GM15510 (cell line): ENCODE data around the gene RAPGEFL1.

ENCODE experiments used
- POLR2A ChIP-seq: IDR thresholded peaks from 3 replicates; pipeline ENCODE4 v1.6.1; 2011; ENCODE audit warnings: borderline replicate concordance; ENCODE audit not compliant: insufficient read length; ENCODE audit errors: extremely low read depth

The RAPGEFL1 gene

DNA sequence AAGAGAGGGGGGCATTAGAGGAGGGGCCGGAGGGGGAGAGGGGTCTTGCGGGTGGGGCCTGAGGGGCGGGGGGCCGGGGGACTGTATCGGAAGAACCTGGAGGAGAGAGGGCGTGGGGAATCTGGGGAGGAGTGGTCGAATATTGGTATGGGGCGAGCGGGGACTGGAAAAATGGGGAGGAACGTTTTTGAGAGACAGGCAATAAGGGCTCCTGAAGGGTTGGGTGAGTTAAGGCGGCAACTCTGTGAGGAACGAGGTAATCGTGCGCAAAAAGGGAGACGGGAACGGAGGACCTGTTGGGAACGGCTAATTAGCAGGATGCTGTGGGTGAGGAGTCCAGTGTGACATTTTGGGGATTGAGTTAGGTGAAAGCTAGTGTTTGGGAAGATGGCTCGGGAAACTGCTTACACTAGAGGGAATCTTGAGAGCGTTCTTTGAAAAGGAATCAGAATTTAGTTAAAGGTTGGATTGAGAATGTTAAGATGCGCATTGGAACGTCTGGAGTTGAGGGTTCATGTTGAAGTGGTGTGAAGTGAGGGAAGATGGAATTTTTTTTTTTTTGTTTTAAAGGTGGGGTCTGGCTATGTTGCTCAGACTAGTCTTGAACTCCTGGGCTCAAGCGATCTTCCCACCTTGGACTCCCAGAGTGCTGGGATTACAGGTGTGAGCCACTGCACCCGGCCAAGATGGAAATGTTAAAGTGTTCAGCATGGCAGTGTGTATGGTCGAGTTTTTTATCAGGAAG lies 42.5 kb downstream of the RAPGEFL1 start:
- no peak for TF ChIP-seq POLR2A

DNA sequence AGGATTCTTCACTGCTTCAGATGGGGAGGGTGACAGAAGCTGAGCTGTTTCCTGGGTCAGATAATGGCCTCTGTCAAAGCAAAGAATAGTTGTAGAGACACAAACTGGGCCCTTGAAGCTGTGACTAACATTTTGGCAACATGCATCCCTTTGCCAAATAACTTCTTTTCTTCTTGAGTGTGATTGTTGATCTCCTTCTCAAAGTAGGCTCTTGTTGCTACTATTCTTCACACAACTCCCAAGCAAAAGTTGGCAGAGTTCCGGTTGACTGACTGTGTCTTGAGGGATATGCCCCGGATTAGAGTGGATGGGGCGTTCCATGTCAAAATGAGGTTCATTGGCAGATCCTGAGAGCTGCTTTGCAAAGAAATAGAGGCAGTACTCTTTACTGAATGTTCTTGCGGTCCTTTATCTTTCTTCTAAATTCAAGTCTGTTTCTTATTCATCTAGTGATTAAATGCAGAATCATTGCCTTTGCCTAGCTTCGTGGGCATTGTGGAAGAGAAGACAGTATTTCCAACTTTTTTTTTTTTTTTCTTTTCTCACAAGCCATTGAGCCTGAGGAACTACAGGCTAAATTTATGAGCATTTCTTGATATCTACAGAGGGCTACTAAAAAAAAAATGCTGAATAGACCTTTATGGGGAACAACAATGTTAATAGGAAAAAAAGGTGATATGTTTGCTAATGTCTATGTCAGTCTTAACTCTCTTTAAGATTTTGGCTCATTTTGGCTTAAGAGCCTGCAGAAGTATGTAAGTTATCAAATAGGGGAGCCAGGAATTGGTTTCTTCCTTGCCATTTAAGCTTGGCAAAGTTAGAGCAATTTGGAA lies 47.7 kb downstream of the RAPGEFL1 start:
- TF ChIP-seq POLR2A, result no peak

DNA sequence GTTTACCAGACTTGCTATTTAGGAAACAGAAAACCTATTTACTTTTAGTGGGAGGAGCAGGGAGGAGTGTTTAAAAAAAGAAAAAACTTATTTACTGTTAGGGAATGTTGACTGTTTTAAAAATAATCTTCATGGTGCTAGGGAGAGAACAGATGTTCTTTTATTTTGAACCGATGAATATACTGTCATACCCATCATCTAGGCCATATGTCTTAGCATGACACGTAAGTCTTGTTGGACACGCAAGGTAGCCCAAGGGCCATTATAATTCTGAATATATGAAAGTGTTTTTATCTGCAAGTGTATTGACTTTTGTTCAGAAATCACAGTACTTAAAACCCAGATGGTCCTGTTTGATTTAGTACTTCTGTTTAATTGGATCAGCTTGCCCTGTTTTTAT lies 53.4 kb downstream of the RAPGEFL1 start:
- TF ChIP-seq POLR2A, result no peak

DNA sequence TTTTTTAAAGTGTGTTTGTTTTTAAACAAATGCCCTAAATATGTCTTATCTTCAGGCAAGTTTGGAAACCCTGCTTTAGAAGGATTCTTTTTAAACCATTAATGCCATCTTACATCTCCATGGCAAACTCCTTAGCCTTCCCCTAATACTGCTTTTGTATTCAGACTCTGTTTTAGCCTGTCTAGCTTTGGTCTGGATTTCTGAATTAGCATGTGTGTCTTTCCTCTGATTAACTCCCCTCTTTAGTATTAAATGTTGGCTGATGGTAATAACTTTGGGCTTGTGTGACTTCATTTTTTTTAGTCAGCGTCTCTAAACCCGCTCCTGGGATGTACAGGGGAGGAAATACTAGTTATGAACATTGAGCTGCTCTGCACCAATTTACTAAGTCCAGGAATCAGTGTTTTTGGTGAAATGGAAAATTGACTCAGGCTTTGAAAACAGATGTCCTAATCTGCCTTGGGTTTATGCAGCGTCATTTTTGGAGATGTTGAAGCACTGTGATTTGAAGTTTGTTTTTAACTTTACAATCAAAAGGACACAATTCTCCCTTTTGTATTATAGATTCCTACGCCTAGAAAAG lies 64.1 kb downstream of the RAPGEFL1 start:
- TF ChIP-seq POLR2A, result no peak

DNA sequence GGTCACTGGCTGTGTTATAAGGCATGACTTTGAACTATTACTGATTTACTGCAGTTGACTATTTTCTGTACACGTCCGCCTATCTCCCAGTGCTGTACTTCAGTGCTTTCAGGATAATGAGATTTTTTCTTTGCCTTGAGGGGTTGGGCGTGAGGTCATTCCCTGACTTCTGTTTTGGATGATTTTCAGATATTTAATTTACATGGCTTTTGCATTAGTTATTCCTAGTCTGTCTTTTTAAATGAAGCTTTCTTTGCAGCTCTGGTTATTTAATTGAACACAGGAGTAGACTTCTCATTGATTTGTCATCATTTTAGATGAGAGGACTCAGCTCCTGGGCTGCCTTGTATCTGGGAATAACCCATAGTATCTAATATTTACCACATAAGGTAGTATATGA lies 65.5 kb downstream of the RAPGEFL1 start:
- TF ChIP-seq POLR2A, result no peak

DNA sequence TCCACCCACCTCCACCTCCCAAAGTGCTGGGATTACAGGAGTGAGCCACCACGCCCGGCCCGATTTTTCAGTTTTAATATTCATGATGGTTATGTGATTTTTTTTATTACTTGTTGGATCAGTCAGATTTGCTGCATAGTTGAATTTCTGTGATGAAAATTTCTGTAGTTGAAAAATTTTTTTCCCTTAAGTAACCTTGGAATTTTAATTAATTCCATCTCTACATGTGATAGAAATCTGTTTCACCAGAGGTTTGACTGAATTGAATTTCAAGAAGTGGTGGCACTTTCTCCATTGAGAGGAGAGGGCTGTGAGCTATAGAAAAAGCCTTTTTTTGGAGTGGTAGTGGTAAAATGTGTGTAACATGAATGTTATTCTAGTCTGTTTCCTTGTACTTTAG lies 66.5 kb downstream of the RAPGEFL1 start:
- TF ChIP-seq POLR2A, result no peak

DNA sequence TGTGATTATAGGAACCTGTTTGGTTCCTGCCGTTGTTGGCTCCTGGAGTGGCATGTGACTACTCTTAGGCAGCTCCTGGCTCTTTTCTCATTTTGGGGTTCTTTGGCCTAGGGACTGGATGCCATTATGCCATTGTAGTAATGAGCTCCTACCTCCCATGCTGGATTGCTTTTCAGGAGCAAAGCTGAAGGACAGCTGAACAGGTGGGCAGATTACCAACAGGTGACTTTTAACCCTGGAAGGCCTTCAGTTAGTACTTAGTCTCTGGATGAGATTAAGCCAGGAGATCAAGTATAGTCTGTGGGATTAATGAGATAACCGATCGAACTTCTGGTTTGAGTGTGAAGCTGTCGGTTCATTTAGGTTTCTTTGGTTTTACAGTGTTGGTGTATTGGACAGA lies 67.0 kb downstream of the RAPGEFL1 start:
- no peak for TF ChIP-seq POLR2A
